GM23338 (cell line): ENCODE measurements around the gene CDKN1C. TPM values are rescaled to one million over a fixed set of nuclear protein-coding genes. Genes with fewer than 3 reads are reported as not detected.

Experiments used
- ATAC-seq: fragments of 200-7000 bp; cut with Tn5 transposase; 3 replicates; pipeline ENCODE4 v1.9.1; 2020
- DNase-seq: peaks from one replicate; pipeline ENCODE4 v3.0.0-alpha.2; 2015; ENCODE audit warnings: low spot score
- H2AFZ ChIP-seq: fragments of 200-600 bp; sonication (generic); 2 replicates; pipeline ENCODE4 v1.8.0; 2016; ENCODE audit warnings: antibody characterized with exemption, mild to moderate bottlenecking, moderate library complexity
- H3F3A ChIP-seq: fragments of 200-600 bp; sonication (generic); replicated peaks from 2 replicates; pipeline ENCODE4 v1.8.0; 2017; ENCODE audit warnings: antibody characterized with exemption, mixed run types, low read depth
- H3K27ac ChIP-seq: fragments of 200-600 bp; sonication (generic); 2 replicates; pipeline ENCODE4 v1.6.1; 2016; ENCODE audit warnings: low read depth
- H3K27me3 ChIP-seq: fragments of 200-600 bp; sonication (generic); 2 replicates; pipeline ENCODE4 v1.8.0; 2016; ENCODE audit warnings: mild to moderate bottlenecking, mixed run types, moderate library complexity; ENCODE audit not compliant: insufficient read depth
- H3K36me3 ChIP-seq: fragments of 200-600 bp; sonication (generic); 2 replicates; pipeline ENCODE4 v1.8.0; 2016; ENCODE audit warnings: mild to moderate bottlenecking; ENCODE audit not compliant: insufficient read depth
- H3K4me1 ChIP-seq: fragments of 200-600 bp; sonication (generic); 2 replicates; pipeline ENCODE4 v1.8.0; 2016; ENCODE audit warnings: mild to moderate bottlenecking, moderate library complexity; ENCODE audit not compliant: insufficient read depth
- H3K4me2 ChIP-seq: fragments of 200-600 bp; sonication (generic); 2 replicates; pipeline ENCODE4 v1.7.1; 2017; ENCODE audit warnings: mixed run types
- H3K4me3 ChIP-seq: fragments of 200-600 bp; sonication (generic); 2 replicates; pipeline ENCODE4 v1.6.1; 2016; ENCODE audit warnings: mixed run types
- H3K79me2 ChIP-seq: fragments of 200-600 bp; sonication (generic); replicated peaks from 2 replicates; pipeline ENCODE4 v1.8.0; 2017; ENCODE audit warnings: mild to moderate bottlenecking; ENCODE audit not compliant: insufficient read depth
- H3K9me2 ChIP-seq: fragments of 200-600 bp; sonication (generic); 2 replicates; pipeline ENCODE4 v1.8.0; 2017; ENCODE audit not compliant: insufficient read depth
- H4K20me1 ChIP-seq: fragments of 200-600 bp; sonication (generic); replicated peaks from 2 replicates; pipeline ENCODE4 v1.8.0; 2017; ENCODE audit warnings: mild to moderate bottlenecking; ENCODE audit not compliant: insufficient read depth
- H3K27ac Mint-ChIP-seq: 2 replicates; pipeline ENCODE4 v1.8.0; 2020; ENCODE audit warnings: inconsistent platforms, mild to moderate bottlenecking, moderate library complexity, mixed read lengths
- H3K27me3 Mint-ChIP-seq: 3 replicates; pipeline ENCODE4 v1.8.0; 2022; ENCODE audit warnings: low read depth, mild to moderate bottlenecking, moderate library complexity, mixed read lengths, inconsistent platforms; ENCODE audit not compliant: insufficient read depth, poor library complexity
- H3K36me3 Mint-ChIP-seq: 3 replicates; pipeline ENCODE4 v1.8.0; 2021; ENCODE audit warnings: low read depth, mild to moderate bottlenecking, inconsistent platforms, moderate library complexity, mixed read lengths
- H3K4me1 Mint-ChIP-seq: 3 replicates; pipeline ENCODE4 v1.8.0; 2020; ENCODE audit warnings: mild to moderate bottlenecking, inconsistent platforms, mixed read lengths
- H3K4me3 Mint-ChIP-seq: 3 replicates; pipeline ENCODE4 v1.8.0; 2021; ENCODE audit warnings: moderate library complexity, mild to moderate bottlenecking, inconsistent platforms, mixed read lengths
- H3K9me3 Mint-ChIP-seq: 3 replicates; pipeline ENCODE4 v1.8.0; 2020; ENCODE audit warnings: moderate library complexity, mild to moderate bottlenecking, inconsistent platforms, mixed read lengths
- CREB1 ChIP-seq: fragments of 250-450 bp; sonication (Bioruptor Pico); IDR thresholded peaks from 2 replicates; pipeline ENCODE4 v1.5.0; 2020; ENCODE audit warnings: low read depth, mild to moderate bottlenecking, moderate library complexity
- JUNB ChIP-seq: IDR thresholded peaks from one replicate; pipeline ENCODE4 v1.6.1; 2016; ENCODE audit warnings: antibody characterized with exemption; ENCODE audit not compliant: unreplicated experiment
- NANOG ChIP-seq: IDR thresholded peaks from 2 replicates; pipeline ENCODE4 v1.6.1; 2016; ENCODE audit warnings: antibody characterized with exemption, borderline replicate concordance
- POLR2AphosphoS5 ChIP-seq: IDR thresholded peaks from 2 replicates; pipeline ENCODE4 v1.6.1; 2016; ENCODE audit warnings: antibody characterized with exemption, low read depth
- STAT1 ChIP-seq: IDR thresholded peaks from one replicate; pipeline ENCODE4 v1.6.1; 2016; ENCODE audit warnings: antibody characterized with exemption; ENCODE audit not compliant: unreplicated experiment
- ZNF114 ChIP-seq: fragments of 250-450 bp; sonication (Bioruptor Pico); IDR thresholded peaks from 2 replicates; pipeline ENCODE4 v1.5.0; 2020; ENCODE audit warnings: mild to moderate bottlenecking, moderate library complexity
- ZNF331 ChIP-seq: fragments of 250-450 bp; sonication (Bioruptor Pico); IDR thresholded peaks from 2 replicates; pipeline ENCODE4 v1.5.0; 2020; ENCODE audit warnings: low read depth, mild to moderate bottlenecking, moderate library complexity
- polyA plus RNA-seq: library from polyadenylated mRNA; unstranded; fragments of >200 nt; fragmentation: Nextera tagmentation; extraction: Ambion mirVana; gene quantifications from 2 replicates; pipeline ENCODE4 v1.2.1, GENCODE V29; 2016
- total RNA-seq: library from RNA; depleted of rRNA; stranded (reverse); fragments of >200 nt; shearing (Covaris generic); gene quantifications from 2 replicates; pipeline ENCODE4 v1.2.3, GENCODE V29; 2014
- TF ChIP-seq, protein P1 (sequence below): IDR thresholded peaks from 2 replicates; pipeline ENCODE4 v1.6.1; 2016; ENCODE audit warnings: antibody characterized with exemption
- TF ChIP-seq, protein P2 (sequence below), 2 experiments: fragments of 200-600 bp in 1 of 2; sonication (generic) in 1 of 2; conservative IDR thresholded peaks; 2 replicates each; pipeline versions ENCODE4 v1.5.1 to v1.6.1; 2016 to 2017; ENCODE audit warnings: antibody characterized with exemption in 2 of 2, low read depth in 2 of 2, mild to moderate bottlenecking in 2 of 2, moderate library complexity in 1 of 2

CDKN1C gene
- total and polyA plus RNA-seq, 2 experiments from 2014 or later: 19.3 to 23.5 TPM

DNA sequence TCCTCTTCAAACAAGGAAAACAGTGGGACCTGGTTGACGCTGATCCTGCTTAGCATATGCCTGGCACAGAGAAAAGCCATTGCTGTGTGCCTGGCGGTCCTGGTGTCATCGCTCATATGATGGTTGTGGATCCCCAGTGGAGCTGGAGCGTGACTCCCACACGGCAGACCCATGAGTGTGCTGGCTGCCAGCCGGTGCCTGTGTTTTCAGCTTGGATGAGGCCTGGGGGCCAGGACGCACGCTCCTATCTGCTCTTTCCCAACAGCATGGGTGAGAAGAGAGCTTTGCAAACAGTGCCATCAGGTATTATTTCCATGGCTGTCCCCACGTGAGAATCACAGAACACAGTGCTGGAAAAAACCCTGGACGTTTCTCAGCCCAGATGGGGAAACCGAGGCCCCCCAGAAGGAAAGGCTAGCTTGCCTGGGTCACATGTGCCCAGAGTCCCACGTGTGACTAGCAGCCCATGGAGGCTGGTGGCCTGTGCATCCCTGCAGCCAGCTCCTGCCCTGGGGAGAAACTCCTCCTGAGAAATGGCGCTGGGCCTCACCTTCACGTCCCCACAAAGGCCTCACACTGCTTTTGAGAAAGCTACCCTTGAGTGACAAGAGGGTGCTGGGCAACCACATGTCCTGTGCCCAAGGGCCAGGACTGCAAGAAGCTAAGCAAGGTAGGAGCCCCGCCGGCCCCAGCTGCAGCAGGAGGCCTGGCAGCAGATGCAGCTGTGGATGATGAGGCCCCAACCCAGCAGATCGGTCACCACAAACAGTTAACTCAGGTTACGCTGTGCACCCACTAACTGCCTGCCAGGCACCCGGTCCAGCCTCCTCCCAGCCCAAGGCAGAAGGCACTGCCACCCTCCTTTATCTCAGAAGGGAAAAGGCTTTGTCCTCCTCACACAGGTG lies 4.2 kb downstream of the CDKN1C start:
- peaks cover 17% of the 10 kb centered on the region for H3K4me1 ChIP-seq
- H3K79me2 ChIP-seq: no peaks in the 10 kb centered on the region
- no peak overlapping the region for H3K4me2 ChIP-seq
- DNase-seq (no peak), ATAC-seq (no peak)
- no peak for TF ChIP-seq ZNF114 (CRISPR knock-in tag)
- no peak for TF ChIP-seq JUNB
- no peak for TF ChIP-seq STAT1
- no peaks in the 10 kb centered on the region for H3K36me3 ChIP-seq
- Mint-ChIP-seq H3K36me3 (peaks cover 6% of the 10 kb centered on the region), H3K27ac (no peak overlapping the region), H3K9me3 (peaks cover 3% of the 10 kb centered on the region; the same call in 2 of the 3 replicates), H3K4me3 (no peak overlapping the region), H3K4me1 (peaks cover 13% of the 10 kb centered on the region), H3K27me3 (peaks cover 41% of the 10 kb centered on the region)
- H3K27ac ChIP-seq: no peak overlapping the region
- H2AFZ ChIP-seq: no peak overlapping the region
- H3K4me3 ChIP-seq: no peak overlapping the region
- H3K27me3 ChIP-seq: peaks cover 78% of the 10 kb centered on the region
- no peaks in the 10 kb centered on the region for H3K9me2 ChIP-seq
- H4K20me1 ChIP-seq: peaks cover 5% of the 10 kb centered on the region; the same call in 1 of the 2 replicates
- H3F3A ChIP-seq: peaks cover 3% of the 10 kb centered on the region; the same call in 1 of the 2 replicates

- Mint-ChIP-seq H3K4me3 (no peak overlapping the region), H3K27me3 (peaks cover 40% of the 10 kb centered on the region), H3K36me3 (peaks cover 6% of the 10 kb centered on the region), H3K27ac (no peak overlapping the region), H3K4me1 (peaks cover 13% of the 10 kb centered on the region), H3K9me3 (peaks cover 5% of the 10 kb centered on the region; the same call in 2 of the 3 replicates)
- DNase-seq (no peak), ATAC-seq (no peak)
- peaks cover 3% of the 10 kb centered on the region; the same call in 1 of the 2 replicates for H3F3A ChIP-seq
- no peak overlapping the region for H3K27ac ChIP-seq
- H3K9me2 ChIP-seq: no peaks in the 10 kb centered on the region
- H3K4me1 ChIP-seq: peaks cover 17% of the 10 kb centered on the region
- peaks cover 5% of the 10 kb centered on the region; the same call in 1 of the 2 replicates for H4K20me1 ChIP-seq
- no peaks in the 10 kb centered on the region for H3K36me3 ChIP-seq
- TF ChIP-seq ZNF114 (CRISPR knock-in tag) (no peak), POLR2AphosphoS5 (no peak), CREB1 (CRISPR knock-in tag) (no peak), NANOG (no peak), ZNF331 (no peak)
- TF ChIP-seq, protein P1, sequence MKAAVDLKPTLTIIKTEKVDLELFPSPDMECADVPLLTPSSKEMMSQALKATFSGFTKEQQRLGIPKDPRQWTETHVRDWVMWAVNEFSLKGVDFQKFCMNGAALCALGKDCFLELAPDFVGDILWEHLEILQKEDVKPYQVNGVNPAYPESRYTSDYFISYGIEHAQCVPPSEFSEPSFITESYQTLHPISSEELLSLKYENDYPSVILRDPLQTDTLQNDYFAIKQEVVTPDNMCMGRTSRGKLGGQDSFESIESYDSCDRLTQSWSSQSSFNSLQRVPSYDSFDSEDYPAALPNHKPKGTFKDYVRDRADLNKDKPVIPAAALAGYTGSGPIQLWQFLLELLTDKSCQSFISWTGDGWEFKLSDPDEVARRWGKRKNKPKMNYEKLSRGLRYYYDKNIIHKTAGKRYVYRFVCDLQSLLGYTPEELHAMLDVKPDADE: no peak
- TF ChIP-seq, protein P2, sequence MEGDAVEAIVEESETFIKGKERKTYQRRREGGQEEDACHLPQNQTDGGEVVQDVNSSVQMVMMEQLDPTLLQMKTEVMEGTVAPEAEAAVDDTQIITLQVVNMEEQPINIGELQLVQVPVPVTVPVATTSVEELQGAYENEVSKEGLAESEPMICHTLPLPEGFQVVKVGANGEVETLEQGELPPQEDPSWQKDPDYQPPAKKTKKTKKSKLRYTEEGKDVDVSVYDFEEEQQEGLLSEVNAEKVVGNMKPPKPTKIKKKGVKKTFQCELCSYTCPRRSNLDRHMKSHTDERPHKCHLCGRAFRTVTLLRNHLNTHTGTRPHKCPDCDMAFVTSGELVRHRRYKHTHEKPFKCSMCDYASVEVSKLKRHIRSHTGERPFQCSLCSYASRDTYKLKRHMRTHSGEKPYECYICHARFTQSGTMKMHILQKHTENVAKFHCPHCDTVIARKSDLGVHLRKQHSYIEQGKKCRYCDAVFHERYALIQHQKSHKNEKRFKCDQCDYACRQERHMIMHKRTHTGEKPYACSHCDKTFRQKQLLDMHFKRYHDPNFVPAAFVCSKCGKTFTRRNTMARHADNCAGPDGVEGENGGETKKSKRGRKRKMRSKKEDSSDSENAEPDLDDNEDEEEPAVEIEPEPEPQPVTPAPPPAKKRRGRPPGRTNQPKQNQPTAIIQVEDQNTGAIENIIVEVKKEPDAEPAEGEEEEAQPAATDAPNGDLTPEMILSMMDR (conservative IDR thresholded peaks at IDR 0.05; ENCODE audit: low read depth in 2 of 2): no peak
- no peaks in the 10 kb centered on the region for H3K79me2 ChIP-seq
- H3K4me3 ChIP-seq: no peak overlapping the region
- no peak overlapping the region for H2AFZ ChIP-seq
- peaks cover 79% of the 10 kb centered on the region for H3K27me3 ChIP-seq
- no peak overlapping the region for H3K4me2 ChIP-seq
Measured at GRCh38 chr11:2880646-2881045, 4.9 kb downstream of the CDKN1C start.
